ENCODE results near the gene PDIA5.

PDIA5 gene

GRCh38 chr3:123180791-123181190 is 114.0 kb downstream of the PDIA5 start:
- in situ Hi-C loops (cut with HindIII; ENCODE audit: low pct_ligation_motif_present, low pct_unique_long_range_greater_than_20kb, low sequenced_read_pairs), result no loop called here

GRCh38 chr3:123186695-123187094 is 119.9 kb downstream of the PDIA5 start:
- DNase-seq, result no peak
- in situ Hi-C loops (cut with HindIII; ENCODE audit: low pct_ligation_motif_present, low pct_unique_long_range_greater_than_20kb, low sequenced_read_pairs), result no loop called here

More at GRCh38 chr3:123180791-123181190, 114.0 kb downstream of the PDIA5 start:
- DNase-seq, result no peak

- DNase-seq, result no peak
- in situ Hi-C loops (cut with HindIII; ENCODE audit: low pct_ligation_motif_present, low pct_unique_long_range_greater_than_20kb, low sequenced_read_pairs), result no loop called here
These were observed 121.2 kb downstream of the PDIA5 start for GRCh38 chr3:123188058-123188457.

DNA sequence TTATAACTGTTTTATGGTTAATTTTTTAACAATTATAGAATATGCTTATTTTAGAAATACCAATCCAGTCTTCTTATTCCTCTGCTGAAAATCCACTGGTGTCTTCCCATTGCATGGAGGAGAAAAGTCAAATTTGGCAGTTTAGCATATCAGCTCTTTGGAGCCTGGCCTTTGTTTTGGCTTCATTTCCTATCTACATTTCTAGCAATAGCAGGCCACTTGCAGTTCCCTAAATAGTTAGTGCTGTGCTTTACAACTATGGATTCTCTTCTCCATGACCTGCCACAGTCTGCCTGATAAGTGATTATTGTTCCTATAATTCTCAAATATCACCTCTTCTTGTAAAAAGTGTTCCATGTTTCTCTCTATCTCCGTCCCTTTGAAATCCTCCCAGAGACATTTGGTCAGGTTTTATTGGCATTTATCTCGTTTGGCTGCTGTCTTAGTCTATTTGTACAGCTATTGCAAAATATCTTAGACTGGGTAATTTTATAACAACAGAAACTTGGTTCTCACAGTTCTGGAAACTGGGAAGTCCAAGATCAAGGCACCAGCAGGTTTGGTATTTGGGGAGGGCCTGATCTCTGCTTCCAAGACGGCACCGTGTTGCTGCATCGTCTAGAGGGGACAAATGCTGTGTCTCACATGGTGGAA is 126.8 kb downstream of the PDIA5 start:
- in situ Hi-C loops (cut with HindIII; ENCODE audit: low pct_ligation_motif_present, low pct_unique_long_range_greater_than_20kb, low sequenced_read_pairs), result no loop called here
- no peak for DNase-seq

- in situ Hi-C loops (cut with HindIII; ENCODE audit: low pct_ligation_motif_present, low pct_unique_long_range_greater_than_20kb, low sequenced_read_pairs), result no loop called here
- no peak for DNase-seq
These were observed 127.7 kb downstream of the PDIA5 start for GRCh38 chr3:123194552-123194951.

- no peak for DNase-seq
- in situ Hi-C loops (cut with HindIII; ENCODE audit: low pct_ligation_motif_present, low pct_unique_long_range_greater_than_20kb, low sequenced_read_pairs), result no loop called here
These were observed 131.5 kb downstream of the PDIA5 start for GRCh38 chr3:123198372-123198771.

DNA sequence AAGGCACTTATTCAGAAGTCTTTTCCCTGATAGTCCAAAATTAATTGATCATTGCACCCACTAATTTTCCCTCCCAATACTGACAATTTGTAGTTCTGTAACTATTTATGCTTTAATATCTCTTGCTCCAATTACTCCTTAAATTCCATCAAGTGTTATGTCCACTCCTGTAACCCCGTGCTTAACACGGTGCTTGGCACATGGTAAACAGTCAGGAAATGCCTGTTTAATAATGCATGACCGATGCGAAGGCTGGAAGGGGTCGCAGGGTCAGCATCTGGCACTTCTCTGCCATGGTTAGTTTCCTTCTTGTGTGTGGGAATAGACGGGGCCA is 134.4 kb downstream of the PDIA5 start:
- DNase-seq, result no peak

DNA sequence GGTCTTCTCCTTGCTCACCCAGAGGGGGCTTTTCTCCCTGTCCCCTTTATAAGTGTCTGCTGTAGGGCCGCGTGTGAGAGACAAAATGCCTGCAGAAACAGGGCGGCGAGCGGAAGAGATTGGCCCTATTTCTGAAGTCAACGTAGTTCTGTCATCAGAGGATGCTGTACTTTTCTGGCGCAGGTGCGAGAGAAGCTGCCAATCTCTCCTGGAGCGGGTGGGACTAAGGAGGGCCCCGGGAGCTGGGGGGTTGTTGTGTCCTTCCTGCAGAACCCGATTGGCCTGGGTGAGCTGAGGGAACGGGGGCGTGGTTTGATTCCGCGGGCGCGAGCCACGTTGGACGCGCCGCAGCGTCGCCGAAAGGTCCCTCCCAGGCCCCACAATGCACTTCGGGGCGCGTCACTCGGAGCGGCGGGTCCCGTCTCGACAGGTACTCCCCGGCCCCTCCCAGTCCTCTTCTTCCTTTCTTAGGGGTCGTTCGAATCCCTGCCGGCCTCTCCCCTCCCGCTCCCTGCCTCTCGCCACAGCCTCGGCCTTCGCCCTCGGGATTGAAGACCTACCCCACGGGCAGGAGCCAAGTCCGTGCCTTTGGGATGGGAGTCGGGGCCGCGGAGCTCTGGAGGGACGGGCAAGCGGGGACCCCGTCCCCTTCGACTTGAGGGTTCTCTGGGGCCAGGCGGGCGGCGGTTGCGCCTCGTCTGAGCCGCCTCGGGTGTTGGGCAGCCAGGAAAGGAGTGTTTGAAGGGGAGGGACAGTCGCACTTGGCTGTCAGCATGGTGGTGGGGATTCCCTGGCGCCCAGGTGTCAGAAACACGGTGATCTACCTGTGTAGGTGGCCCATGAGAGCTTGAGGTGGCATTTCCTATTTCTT is 135.0 kb downstream of the PDIA5 start, which contains the start of gene SEC22A:
SEC22A (plus strand) TSS at position 387 of the 871 bp plus-strand sequence. CDS start 7,275 bp downstream, outside the sequence.
- in situ Hi-C loops (cut with HindIII; ENCODE audit: low pct_ligation_motif_present, low pct_unique_long_range_greater_than_20kb, low sequenced_read_pairs), result no loop called here
- DNase-seq, result peak; percentile 92

More for the DNA sequence above, 134.4 kb downstream of the PDIA5 start:
- in situ Hi-C loops (cut with HindIII; ENCODE audit: low pct_ligation_motif_present, low pct_unique_long_range_greater_than_20kb, low sequenced_read_pairs), result no loop called here

- peak; percentile 7 for DNase-seq
- in situ Hi-C loops (cut with HindIII; ENCODE audit: low pct_ligation_motif_present, low pct_unique_long_range_greater_than_20kb, low sequenced_read_pairs), result no loop called here
These were observed 135.6 kb downstream of the PDIA5 start for GRCh38 chr3:123202451-123202850.

Data from ACHN (cell line).